ENCODE results near the gene SV2B.

DNA sequence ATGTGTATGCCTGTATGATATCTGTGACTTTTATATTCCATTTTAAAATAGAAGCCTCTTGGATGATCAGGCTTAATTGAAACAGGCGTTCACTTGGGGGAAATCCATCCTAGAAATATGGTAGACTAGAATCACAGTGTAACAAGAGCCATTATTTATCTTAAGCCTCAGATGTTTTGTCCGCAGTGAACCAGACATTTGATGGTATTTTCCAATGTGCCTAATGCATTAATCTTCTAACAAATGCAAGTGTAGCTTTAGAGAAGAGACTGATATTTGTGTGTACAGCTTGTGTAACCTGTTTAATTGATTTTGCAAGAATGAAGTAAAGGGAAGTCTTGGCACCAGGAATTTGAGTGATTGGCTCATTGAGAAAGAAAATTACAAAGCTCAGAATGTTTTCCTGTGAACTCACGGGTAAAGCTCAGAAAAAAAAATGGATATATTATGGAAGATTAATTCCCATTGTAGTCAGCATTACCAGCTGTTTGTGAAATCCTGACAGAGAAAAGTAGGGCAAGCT is 155.7 kb downstream of the SV2B start:
- no peak for TF ChIP-seq ZFX (IDR thresholded peaks at IDR 0.05)
- TF ChIP-seq, protein P1, sequence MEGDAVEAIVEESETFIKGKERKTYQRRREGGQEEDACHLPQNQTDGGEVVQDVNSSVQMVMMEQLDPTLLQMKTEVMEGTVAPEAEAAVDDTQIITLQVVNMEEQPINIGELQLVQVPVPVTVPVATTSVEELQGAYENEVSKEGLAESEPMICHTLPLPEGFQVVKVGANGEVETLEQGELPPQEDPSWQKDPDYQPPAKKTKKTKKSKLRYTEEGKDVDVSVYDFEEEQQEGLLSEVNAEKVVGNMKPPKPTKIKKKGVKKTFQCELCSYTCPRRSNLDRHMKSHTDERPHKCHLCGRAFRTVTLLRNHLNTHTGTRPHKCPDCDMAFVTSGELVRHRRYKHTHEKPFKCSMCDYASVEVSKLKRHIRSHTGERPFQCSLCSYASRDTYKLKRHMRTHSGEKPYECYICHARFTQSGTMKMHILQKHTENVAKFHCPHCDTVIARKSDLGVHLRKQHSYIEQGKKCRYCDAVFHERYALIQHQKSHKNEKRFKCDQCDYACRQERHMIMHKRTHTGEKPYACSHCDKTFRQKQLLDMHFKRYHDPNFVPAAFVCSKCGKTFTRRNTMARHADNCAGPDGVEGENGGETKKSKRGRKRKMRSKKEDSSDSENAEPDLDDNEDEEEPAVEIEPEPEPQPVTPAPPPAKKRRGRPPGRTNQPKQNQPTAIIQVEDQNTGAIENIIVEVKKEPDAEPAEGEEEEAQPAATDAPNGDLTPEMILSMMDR (conservative IDR thresholded peaks at IDR 0.05), result no peak

All from C4-2B (cell line).